NOMO-1 treated with DMSO at 0.1 percent for 48 hours (cell line): ENCODE measurements around the gene THAP4.

ENCODE experiments used
- DNase-seq: peaks from one replicate; lab custom pipeline; 2025; ENCODE audit not compliant: unreplicated experiment; lab: John Stamatoyannopoulos, UW

THAP4 gene

GRCh38 chr2:241565411-241565810 is 71.5 kb downstream of the THAP4 start:
- DNase-seq, result no peak

- no peak for DNase-seq
Observed at GRCh38 chr2:241564596-241565410, 72.2 kb downstream of the THAP4 start.

- DNase-seq, result no peak
Observed at GRCh38 chr2:241563981-241564595, 72.9 kb downstream of the THAP4 start.

- no peak for DNase-seq
Observed at GRCh38 chr2:241563571-241563980, 73.4 kb downstream of the THAP4 start.

- no peak for DNase-seq
Observed at GRCh38 chr2:241563031-241563507, 73.9 kb downstream of the THAP4 start.

GRCh38 chr2:241562269-241562891 is 74.6 kb downstream of the THAP4 start:
- no peak for DNase-seq

- no peak for DNase-seq
Observed at GRCh38 chr2:241561832-241562231, 75.1 kb downstream of the THAP4 start.

- no peak for DNase-seq
Observed at GRCh38 chr2:241560883-241561474, 76.0 kb downstream of the THAP4 start.

GRCh38 chr2:241560162-241560882 is 76.6 kb downstream of the THAP4 start:
- DNase-seq, result no peak

- DNase-seq, result no peak
Observed at GRCh38 chr2:241559323-241560161, 77.4 kb downstream of the THAP4 start.

GRCh38 chr2:241558532-241559322 is 78.2 kb downstream of the THAP4 start, which contains the start of gene BOK:
Gene BOK, plus strand, starts transcription at chr2:241558745. Its CDS starts 739 bp downstream, at chr2:241559484.
- DNase-seq, result no peak

- no peak for DNase-seq
Observed at GRCh38 chr2:241556746-241557145, 80.2 kb downstream of the THAP4 start.

- DNase-seq, result no peak
Observed at GRCh38 chr2:241555711-241556110, 81.2 kb downstream of the THAP4 start.

GRCh38 chr2:241554610-241555322 is 82.2 kb downstream of the THAP4 start:
- no peak for DNase-seq

GRCh38 chr2:241553981-241554380 is 83.0 kb downstream of the THAP4 start:
- DNase-seq, result no peak

- no peak for DNase-seq
Observed at GRCh38 chr2:241553512-241553830, 83.5 kb downstream of the THAP4 start.

GRCh38 chr2:241551998-241552737 is 84.8 kb downstream of the THAP4 start:
- DNase-seq, result no peak

- no peak for DNase-seq
Observed at GRCh38 chr2:241551599-241551997, 85.4 kb downstream of the THAP4 start.
